HK-2 (cell line): ENCODE measurements around the gene IGFBP7.
"Not testable (repeated sequence)": the region's sequence is repeated elsewhere in the genome, so short reads cannot be mapped to it uniquely, and the experiment has no call there.

Experiments
- DNase-seq: peaks from one replicate; pipeline ENCODE4 v3.0.0-alpha.2; 2018; ENCODE audit not compliant: unreplicated experiment

IGFBP7 gene

GRCh38 chr4:57074744-57075143, 35.4 kb downstream of the IGFBP7 start:
- no peak for DNase-seq

GRCh38 chr4:57073559-57073958, 36.6 kb downstream of the IGFBP7 start:
- no peak for DNase-seq

GRCh38 chr4:57071326-57071725, 38.9 kb downstream of the IGFBP7 start:
- DNase-seq, result no peak

GRCh38 chr4:57070461-57070860, 39.7 kb downstream of the IGFBP7 start:
- no peak for DNase-seq

- no peak for DNase-seq
Observed at GRCh38 chr4:57068237-57068981, 41.8 kb downstream of the IGFBP7 start.

- DNase-seq, result no peak
Observed at GRCh38 chr4:57065730-57066482, 44.3 kb downstream of the IGFBP7 start.

- no peak for DNase-seq
Observed at GRCh38 chr4:57064811-57065711, 45.1 kb downstream of the IGFBP7 start.

GRCh38 chr4:57064120-57064519, 46.1 kb downstream of the IGFBP7 start:
- DNase-seq, result no peak

- DNase-seq, result no peak
Observed at GRCh38 chr4:57063518-57063917, 46.7 kb downstream of the IGFBP7 start.

- peak; percentile 33 for DNase-seq
Observed at GRCh38 chr4:57061395-57061794, 48.8 kb downstream of the IGFBP7 start.

- not testable (repeated sequence) for DNase-seq
Observed at GRCh38 chr4:57060717-57061067, 49.5 kb downstream of the IGFBP7 start.

GRCh38 chr4:57059890-57060716, 50.1 kb downstream of the IGFBP7 start:
- no peak for DNase-seq

GRCh38 chr4:57055886-57056285, 54.3 kb downstream of the IGFBP7 start:
- DNase-seq, result no peak

GRCh38 chr4:57053508-57053907, 56.7 kb downstream of the IGFBP7 start:
- DNase-seq, result peak; percentile 45

GRCh38 chr4:57051524-57051923, 58.7 kb downstream of the IGFBP7 start:
- no peak for DNase-seq

GRCh38 chr4:57051095-57051494, 59.1 kb downstream of the IGFBP7 start:
- no peak for DNase-seq

GRCh38 chr4:57048590-57049304, 61.4 kb downstream of the IGFBP7 start:
- no peak for DNase-seq

- not testable (repeated sequence) for DNase-seq
Observed at GRCh38 chr4:57047046-57047445, 63.1 kb downstream of the IGFBP7 start.

GRCh38 chr4:57044996-57045395, 65.2 kb downstream of the IGFBP7 start:
- DNase-seq, result no peak

- DNase-seq, result no peak
Observed at GRCh38 chr4:57044279-57044678, 65.9 kb downstream of the IGFBP7 start.
